ENCODE results near the gene ZNF384. TPM values are rescaled to one million over a fixed set of nuclear protein-coding genes. Genes with fewer than 3 reads are reported as not detected.
A peak's percentile ranks its signal among the peaks of the same experiment; 100 is the strongest.
"Not testable (repeated sequence)": the region's sequence is repeated elsewhere in the genome, so short reads cannot be mapped to it uniquely, and the experiment has no call there.

Gene ZNF384
- total RNA-seq, 2 experiments from 2014 or later, result 60.6 to 61.8 TPM

- not testable (repeated sequence) for H3K36me3 Mint-ChIP-seq, H3K27ac Mint-ChIP-seq, DNase-seq, H3K4me1 Mint-ChIP-seq, H3K4me3 Mint-ChIP-seq, H3K9me3 Mint-ChIP-seq
- peaks cover 23% of the 10 kb centered on the region for H3K27me3 Mint-ChIP-seq
Measured at GRCh38 chr12:6708351-6708750, 19.2 kb upstream of the ZNF384 start.

GRCh38 chr12:6703631-6704030 is 14.5 kb upstream of the ZNF384 start:
- Mint-ChIP-seq H3K4me1 (peaks cover 7% of the 10 kb centered on the region), H3K4me3 (no peak overlapping the region), H3K36me3 (peaks cover 1% of the 10 kb centered on the region), H3K27ac (no peak overlapping the region), H3K27me3 (peaks cover 63% of the 10 kb centered on the region), H3K9me3 (no peaks in the 10 kb centered on the region)
- DNase-seq, result no peak

- Mint-ChIP-seq H3K27me3 (peaks cover 67% of the 10 kb centered on the region), H3K4me3 (peak overlapping the region; percentile 65), H3K4me1 (peaks cover 6% of the 10 kb centered on the region), H3K27ac (no peak overlapping the region), H3K36me3 (no peaks in the 10 kb centered on the region), H3K9me3 (no peaks in the 10 kb centered on the region)
- no peak for DNase-seq
Measured at GRCh38 chr12:6701078-6701768, 12.0 kb upstream of the ZNF384 start.

GRCh38 chr12:6700646-6701051 is 11.5 kb upstream of the ZNF384 start, which contains the start of gene PIANP:
TSS of gene PIANP (minus strand) at chr12:6700815. CDS start at chr12:6698061, 2,754 bp downstream.
- Mint-ChIP-seq H3K4me3 (peak within 1 kb of the TSS; percentile 65), H3K4me1 (peaks cover 6% of the 10 kb centered on the region), H3K27ac (no peak within 1 kb of the TSS), H3K9me3 (no peaks in the 10 kb centered on the region), H3K27me3 (peaks cover 65% of the 10 kb centered on the region), H3K36me3 (no peaks in the 10 kb centered on the region)
- peak; percentile 51 for DNase-seq

DNA sequence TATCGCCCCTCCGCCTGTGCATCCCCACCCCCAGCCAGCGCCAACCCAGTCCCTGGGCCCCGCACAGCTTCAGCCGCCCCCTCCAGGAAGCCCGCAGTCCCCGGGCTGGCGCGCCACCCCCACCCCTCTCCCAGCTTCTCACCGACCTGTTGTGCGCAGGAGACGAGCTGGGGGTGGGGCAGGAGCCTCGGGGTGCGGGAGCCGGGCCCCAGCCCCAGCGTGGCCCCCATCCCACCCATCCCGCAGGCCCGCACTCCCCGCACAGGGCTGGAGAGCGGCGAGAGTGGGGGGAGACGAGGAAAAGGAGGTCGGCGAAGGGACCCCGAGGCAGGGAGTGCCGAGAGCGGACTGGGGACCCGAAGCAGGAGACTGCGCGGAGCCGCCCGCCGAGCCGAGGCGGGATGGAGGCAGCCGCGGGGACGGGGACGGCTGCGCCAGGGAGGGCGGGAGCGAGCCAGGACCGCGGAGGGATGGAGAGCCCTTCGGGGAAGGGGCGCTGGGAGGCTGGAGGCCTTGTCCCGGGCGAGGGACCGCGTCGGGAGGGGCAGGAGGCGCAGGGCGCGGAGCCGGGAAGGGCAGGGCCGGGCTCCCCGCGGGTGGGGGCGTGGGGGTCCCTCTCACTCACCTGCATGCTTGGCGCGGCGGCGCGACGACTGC is 10.9 kb upstream of the ZNF384 start:
- H3K4me1 Mint-ChIP-seq, result peaks cover 6% of the 10 kb centered on the region
- H3K4me3 Mint-ChIP-seq, result peak overlapping the region; percentile 61
- peaks cover 60% of the 10 kb centered on the region for H3K27me3 Mint-ChIP-seq
- H3K36me3 Mint-ChIP-seq, result no peaks in the 10 kb centered on the region
- H3K9me3 Mint-ChIP-seq, result no peaks in the 10 kb centered on the region
- no peak overlapping the region for H3K27ac Mint-ChIP-seq
- DNase-seq, result no peak

GRCh38 chr12:6699259-6699988 is 10.2 kb upstream of the ZNF384 start:
- DNase-seq, result no peak
- Mint-ChIP-seq H3K4me1 (peaks cover 6% of the 10 kb centered on the region), H3K27ac (no peak overlapping the region), H3K27me3 (peaks cover 53% of the 10 kb centered on the region), H3K4me3 (peak overlapping the region; percentile 61), H3K9me3 (no peaks in the 10 kb centered on the region), H3K36me3 (no peaks in the 10 kb centered on the region)

DNA sequence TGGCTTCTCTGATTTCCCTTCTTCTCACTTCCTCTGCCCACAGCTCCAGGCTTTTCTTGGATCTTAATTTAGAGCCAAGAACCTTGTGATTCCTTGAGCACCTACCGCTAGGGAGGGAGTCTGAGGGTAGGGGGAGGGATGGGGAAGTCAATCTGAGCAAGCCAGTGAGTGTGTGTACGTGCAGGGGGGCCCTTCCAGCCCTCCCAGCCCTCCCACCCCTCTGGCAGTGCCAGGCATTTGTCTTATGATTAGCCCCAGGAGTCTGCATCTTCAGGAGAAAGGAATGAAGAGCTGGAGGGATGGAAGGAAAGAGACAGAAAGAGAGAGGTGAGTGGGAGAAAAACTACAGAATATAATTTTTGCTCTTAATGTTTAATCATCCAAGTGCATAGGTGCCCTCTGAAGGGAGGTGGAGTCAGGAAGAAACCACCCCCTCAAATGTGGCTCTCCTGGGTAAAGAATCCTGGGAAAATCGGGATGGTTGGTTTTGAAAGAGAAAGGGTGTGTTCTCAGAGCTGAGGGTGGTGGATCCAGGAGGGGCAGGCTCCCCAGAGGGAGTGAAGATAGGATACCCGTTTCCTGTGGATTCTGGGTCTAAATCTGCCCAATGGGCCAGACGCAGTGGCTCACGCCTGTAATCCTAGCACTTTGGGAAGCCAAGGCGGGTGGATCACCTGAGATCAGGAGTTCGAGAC is 9.3 kb upstream of the ZNF384 start:
- no peaks in the 10 kb centered on the region for H3K9me3 Mint-ChIP-seq
- H3K27me3 Mint-ChIP-seq, result peaks cover 45% of the 10 kb centered on the region
- H3K4me1 Mint-ChIP-seq, result peaks cover 6% of the 10 kb centered on the region
- no peak for DNase-seq
- no peak overlapping the region for H3K27ac Mint-ChIP-seq
- H3K4me3 Mint-ChIP-seq, result no peak overlapping the region
- H3K36me3 Mint-ChIP-seq, result no peaks in the 10 kb centered on the region

GRCh38 chr12:6697584-6698351 is 8.6 kb upstream of the ZNF384 start:
- no peaks in the 10 kb centered on the region for H3K9me3 Mint-ChIP-seq
- no peak overlapping the region for H3K4me3 Mint-ChIP-seq
- no peak overlapping the region for H3K27ac Mint-ChIP-seq
- H3K27me3 Mint-ChIP-seq, result peaks cover 38% of the 10 kb centered on the region
- no peak for DNase-seq
- peaks cover 6% of the 10 kb centered on the region for H3K4me1 Mint-ChIP-seq
- H3K36me3 Mint-ChIP-seq, result no peaks in the 10 kb centered on the region

GRCh38 chr12:6696690-6697583 is 7.8 kb upstream of the ZNF384 start:
- no peaks in the 10 kb centered on the region for H3K9me3 Mint-ChIP-seq
- H3K4me1 Mint-ChIP-seq, result peaks cover 8% of the 10 kb centered on the region
- no peak for DNase-seq
- H3K36me3 Mint-ChIP-seq, result no peaks in the 10 kb centered on the region
- no peak overlapping the region for H3K4me3 Mint-ChIP-seq
- H3K27me3 Mint-ChIP-seq, result peaks cover 30% of the 10 kb centered on the region
- no peak overlapping the region for H3K27ac Mint-ChIP-seq

GRCh38 chr12:6695313-6696045 is 6.3 kb upstream of the ZNF384 start:
- Mint-ChIP-seq H3K27ac (no peak overlapping the region), H3K4me1 (peaks cover 12% of the 10 kb centered on the region), H3K27me3 (peaks cover 17% of the 10 kb centered on the region), H3K36me3 (no peaks in the 10 kb centered on the region), H3K9me3 (no peaks in the 10 kb centered on the region), H3K4me3 (no peak overlapping the region)
- no peak for DNase-seq

- no peaks in the 10 kb centered on the region for H3K9me3 Mint-ChIP-seq
- no peak overlapping the region for H3K27ac Mint-ChIP-seq
- DNase-seq, result no peak
- peaks cover 15% of the 10 kb centered on the region for H3K27me3 Mint-ChIP-seq
- peaks cover 14% of the 10 kb centered on the region for H3K4me1 Mint-ChIP-seq
- H3K36me3 Mint-ChIP-seq, result no peaks in the 10 kb centered on the region
- H3K4me3 Mint-ChIP-seq, result no peak overlapping the region
Measured at GRCh38 chr12:6694701-6695100, 5.5 kb upstream of the ZNF384 start.

DNA sequence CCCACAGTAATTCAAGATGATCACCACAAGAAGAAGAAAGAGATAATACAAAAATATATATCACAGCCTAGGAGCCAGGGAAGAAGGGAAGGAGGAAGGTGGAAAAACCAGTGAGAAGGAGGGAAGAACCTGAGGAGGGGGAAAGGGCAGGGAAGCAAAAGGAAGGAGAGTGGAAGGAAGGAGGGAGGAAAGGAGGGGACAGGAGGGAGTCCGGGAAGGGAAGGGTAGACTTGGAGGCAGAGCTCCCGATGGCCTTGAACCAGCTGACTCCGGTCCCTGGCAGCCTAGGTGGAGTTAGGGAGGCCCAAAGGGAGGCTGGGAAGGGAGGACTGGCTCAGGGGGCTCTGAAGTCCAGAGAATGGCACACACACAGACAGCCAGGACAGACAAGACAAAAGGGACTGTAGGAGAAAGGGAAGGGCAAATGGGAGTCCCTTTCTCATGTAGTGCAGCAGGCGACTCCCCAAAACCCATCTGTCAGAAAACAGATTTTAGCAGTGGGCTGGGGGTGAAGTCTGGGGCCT is 4.7 kb upstream of the ZNF384 start:
- Mint-ChIP-seq H3K4me1 (peaks cover 9% of the 10 kb centered on the region), H3K27me3 (peaks cover 7% of the 10 kb centered on the region)

DNA sequence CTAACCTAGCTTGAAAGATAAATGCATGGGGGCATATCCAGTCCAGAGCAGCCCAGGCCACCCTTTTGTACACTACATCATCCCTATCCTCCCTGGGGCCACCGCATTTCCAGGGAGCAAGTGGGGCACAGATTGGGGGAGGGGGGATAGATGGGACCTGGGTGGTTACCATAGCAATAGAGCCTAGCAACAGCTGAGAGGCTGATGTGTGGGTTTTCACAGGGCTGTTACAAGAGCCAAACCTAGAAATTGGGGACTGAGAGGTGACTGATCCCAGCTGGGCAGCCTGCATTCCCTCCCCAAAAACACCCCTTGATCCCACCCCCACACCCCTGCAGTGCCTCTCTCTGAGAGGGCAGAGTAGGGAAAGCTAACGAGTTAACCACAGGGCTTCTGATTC is 3.7 kb upstream of the ZNF384 start:
- Mint-ChIP-seq H3K27ac (no peak overlapping the region), H3K9me3 (no peaks in the 10 kb centered on the region), H3K4me1 (peaks cover 13% of the 10 kb centered on the region), H3K27me3 (no peaks in the 10 kb centered on the region), H3K4me3 (no peak overlapping the region), H3K36me3 (peaks cover 3% of the 10 kb centered on the region)
- DNase-seq, result no peak

More for the DNA sequence above, 4.7 kb upstream of the ZNF384 start:
- no peaks in the 10 kb centered on the region for H3K9me3 Mint-ChIP-seq
- DNase-seq, result no peak
- H3K36me3 Mint-ChIP-seq, result no peaks in the 10 kb centered on the region
- H3K27ac Mint-ChIP-seq, result no peak overlapping the region
- H3K4me3 Mint-ChIP-seq, result no peak overlapping the region
